SK-N-SH (cell line): ENCODE results near the gene IQUB. TPM values are rescaled to one million over a fixed set of nuclear protein-coding genes. Genes with fewer than 3 reads are reported as not detected.

ENCODE experiments used
- CTCF ChIA-PET: fragments of 300-600, 350-600 bp; formaldehyde crosslinking; extraction: SDS; loops from one replicate; lab custom pipeline; 2021; lab: Yijun Ruan, JAX
- POLR2A ChIA-PET: fragments of 350-600 bp; sonication (Branson Sonifier 250); formaldehyde crosslinking; extraction: SDS; loops from one replicate; lab custom pipeline; 2020; ENCODE audit warnings: antibody characterized with exemption, inconsistent platforms; lab: Yijun Ruan, JAX
- DNase-seq: peaks from one replicate; pipeline ENCODE4 v3.0.0; 2012
- H2AFZ ChIP-seq: fragments of 200-600 bp; sonication (generic); 2 replicates; pipeline ENCODE4 v1.8.1; 2016; ENCODE audit warnings: antibody characterized with exemption, mild to moderate bottlenecking, low read depth
- H3F3A ChIP-seq: fragments of 200-600 bp; sonication (generic); replicated peaks from 2 replicates; pipeline ENCODE3; 2016; ENCODE audit warnings: antibody characterized with exemption, mild to moderate bottlenecking; ENCODE audit not compliant: insufficient read depth
- H3K27ac ChIP-seq, 2 experiments: fragments of 200-500 bp in 1 of 2; fragments of 200-600 bp in 1 of 2; sonication (Bioruptor generic) in 1 of 2; sonication (generic), shearing (Covaris generic) in 1 of 2; 2 replicates each; pipeline versions ENCODE4 v1.5.1 to v1.6.1; 2014 to 2016; ENCODE audit warnings: low read depth in 2 of 2, inconsistent platforms in 1 of 2, low read length in 1 of 2, mild to moderate bottlenecking in 1 of 2, mixed read lengths in 1 of 2
- H3K27me3 ChIP-seq: fragments of 200-600 bp; sonication (generic), shearing (Covaris generic); 2 replicates; pipeline ENCODE4 v1.6.1; 2016; ENCODE audit warnings: mixed run types; ENCODE audit not compliant: insufficient read depth
- H3K36me3 ChIP-seq, 2 experiments: fragments of 200-500 bp in 1 of 2; fragments of 200-600 bp in 1 of 2; sonication (Bioruptor generic) in 1 of 2; sonication (generic) in 1 of 2; replicated peaks in 1 of 2; 2 replicates each; pipeline versions ENCODE3 to v1.5.1; 2014 to 2016; ENCODE audit warnings: low read length in 1 of 2, mild to moderate bottlenecking in 1 of 2; ENCODE audit not compliant: insufficient read depth in 2 of 2, control insufficient read depth in 1 of 2
- H3K4me1 ChIP-seq, 2 experiments: fragments of 200-500 bp in 1 of 2; fragments of 200-600 bp in 1 of 2; sonication (Bioruptor generic) in 1 of 2; sonication (generic), shearing (Covaris generic) in 1 of 2; 2 replicates each; pipeline versions ENCODE4 v1.5.1 to v1.6.1; 2014 to 2016; ENCODE audit warnings: low read depth in 1 of 2, low read length in 1 of 2, mixed run types in 1 of 2; ENCODE audit not compliant: insufficient read depth in 2 of 2, control insufficient read depth in 1 of 2
- H3K4me2 ChIP-seq: fragments of 200-600 bp; sonication (generic), shearing (Covaris generic); 2 replicates; pipeline ENCODE4 v1.6.1; 2017; ENCODE audit warnings: mixed run types
- H3K4me3 ChIP-seq, 2 experiments: fragments of 200-500 bp in 1 of 2; fragments of 200-600 bp in 1 of 2; sonication (Bioruptor generic) in 1 of 2; sonication (generic), shearing (Covaris generic) in 1 of 2; 2 replicates each; pipeline versions ENCODE4 v1.5.1 to v1.8.1; 2014 to 2016; ENCODE audit warnings: low read depth in 2 of 2, inconsistent platforms in 1 of 2, low read length in 1 of 2, mild to moderate bottlenecking in 1 of 2, mixed read lengths in 1 of 2, moderate library complexity in 1 of 2
- H3K79me2 ChIP-seq: fragments of 200-600 bp; sonication (generic); 2 replicates; pipeline ENCODE4 v1.8.1; 2017; ENCODE audit warnings: mild to moderate bottlenecking; ENCODE audit not compliant: insufficient read depth
- H3K9ac ChIP-seq: fragments of 200-600 bp; sonication (generic); 2 replicates; pipeline ENCODE4 v1.6.1; 2017; ENCODE audit warnings: mixed run types
- H3K9me2 ChIP-seq: fragments of 200-600 bp; sonication (generic); 2 replicates; pipeline ENCODE4 v1.6.1; 2017; ENCODE audit warnings: mixed run types
- H3K9me3 ChIP-seq: fragments of 200-600 bp; sonication (generic); 2 replicates; pipeline ENCODE4 v1.6.1; 2017; ENCODE audit warnings: mixed run types, mild to moderate bottlenecking, moderate library complexity
- H4K20me1 ChIP-seq: fragments of 200-600 bp; sonication (generic); 2 replicates; pipeline ENCODE4 v1.6.1; 2017; ENCODE audit warnings: mild to moderate bottlenecking, mixed run types; ENCODE audit not compliant: insufficient read depth
- CHD2 ChIP-seq: fragments of 150-350 bp; IDR thresholded peaks from 2 replicates; pipeline ENCODE4 v1.6.1; 2018; ENCODE audit warnings: low read length; ENCODE audit not compliant: partially characterized antibody
- ELF1 ChIP-seq: IDR thresholded peaks from 2 replicates; pipeline ENCODE4 v1.4.0; 2012
- FOXJ3 ChIP-seq: sonication (generic); formaldehyde crosslinking; IDR thresholded peaks from 2 replicates; pipeline ENCODE4 v1.5.1; 2020; ENCODE audit warnings: mild to moderate bottlenecking, missing genetic modification reagents
- FOXM1 ChIP-seq: IDR thresholded peaks from 2 replicates; pipeline ENCODE4 v1.4.0; 2012; ENCODE audit warnings: low read depth, mild to moderate bottlenecking
- GABPA ChIP-seq: IDR thresholded peaks from 2 replicates; pipeline ENCODE4 v1.4.0; 2012; ENCODE audit warnings: low read depth, mild to moderate bottlenecking
- GATA2 ChIP-seq: sonication (generic); formaldehyde crosslinking; IDR thresholded peaks from 2 replicates; pipeline ENCODE4 v1.5.0; 2020; ENCODE audit warnings: mild to moderate bottlenecking, missing genetic modification reagents
- JUND ChIP-seq: IDR thresholded peaks from 2 replicates; pipeline ENCODE4 v1.4.0; 2012
- MXI1 ChIP-seq: IDR thresholded peaks from 2 replicates; pipeline ENCODE4 v1.6.1; 2012; ENCODE audit warnings: mild to moderate bottlenecking, low read depth, low read length, improper control_type of control experiment
- NRF1 ChIP-seq: IDR thresholded peaks from 2 replicates; pipeline ENCODE4 v1.6.1; 2012; ENCODE audit warnings: low read depth, mild to moderate bottlenecking, low read length
- POLR2AphosphoS5 ChIP-seq: IDR thresholded peaks from 2 replicates; pipeline ENCODE4 v1.6.1; 2012; ENCODE audit warnings: low read depth, low read length
- RFX5 ChIP-seq: IDR thresholded peaks from 2 replicates; pipeline ENCODE4 v1.6.1; 2012; ENCODE audit warnings: mild to moderate bottlenecking, improper control_type of control experiment, low read length
- SIN3A ChIP-seq: IDR thresholded peaks from 2 replicates; pipeline ENCODE4 v1.6.1; 2012; ENCODE audit warnings: low read depth, mild to moderate bottlenecking, low read length, moderate library complexity, borderline replicate concordance
- TAF1 ChIP-seq: IDR thresholded peaks from 2 replicates; pipeline ENCODE4 v1.6.1; 2012; ENCODE audit warnings: low read depth, mild to moderate bottlenecking, low read length, moderate library complexity, borderline replicate concordance
- TCF12 ChIP-seq: IDR thresholded peaks from 2 replicates; pipeline ENCODE4 v1.4.0; 2012
- TEAD4 ChIP-seq: IDR thresholded peaks from 2 replicates; pipeline ENCODE4 v1.4.0; 2012; ENCODE audit warnings: mild to moderate bottlenecking, borderline replicate concordance; ENCODE audit not compliant: insufficient read depth
- WGBS: methylation state at CpG from one replicate; pipeline ENCODE4 v1.1.6; 2017; ENCODE audit warnings: low lambda C conversion rate; 5-methylcytosine and 5-hydroxymethylcytosine counted together
- polyA plus RNA-seq, 3 experiments: library from polyadenylated mRNA; depleted of rRNA; stranded (reverse); fragments of >200 nt; gene quantifications; 2 replicates each; pipeline ENCODE4 v1.2.3, GENCODE V29; 2012
- TF ChIP-seq, protein P1 (sequence below): IDR thresholded peaks from 2 replicates; pipeline ENCODE4 v1.6.1; 2012; ENCODE audit warnings: mild to moderate bottlenecking, low read depth, low read length, moderate library complexity
- TF ChIP-seq, protein P2 (sequence below): IDR thresholded peaks from 2 replicates; pipeline ENCODE4 v1.4.0; 2012; ENCODE audit warnings: low read depth
- TF ChIP-seq, protein P3 (sequence below): IDR thresholded peaks from 2 replicates; pipeline ENCODE4 v1.4.0; 2012; ENCODE audit warnings: low read depth, borderline replicate concordance
- TF ChIP-seq, protein P4 (sequence below): IDR thresholded peaks from 2 replicates; pipeline ENCODE4; 2012
- TF ChIP-seq, protein P5 (sequence below): fragments of 150-350 bp; IDR thresholded peaks from 2 replicates; pipeline ENCODE4 v1.6.1; 2016; ENCODE audit warnings: mild to moderate bottlenecking, low read depth, low read length

Gene IQUB
- polyA plus RNA-seq, 1 of the 3 experiments (the other 2 are of a cell fraction) = 0.10 TPM

DNA sequence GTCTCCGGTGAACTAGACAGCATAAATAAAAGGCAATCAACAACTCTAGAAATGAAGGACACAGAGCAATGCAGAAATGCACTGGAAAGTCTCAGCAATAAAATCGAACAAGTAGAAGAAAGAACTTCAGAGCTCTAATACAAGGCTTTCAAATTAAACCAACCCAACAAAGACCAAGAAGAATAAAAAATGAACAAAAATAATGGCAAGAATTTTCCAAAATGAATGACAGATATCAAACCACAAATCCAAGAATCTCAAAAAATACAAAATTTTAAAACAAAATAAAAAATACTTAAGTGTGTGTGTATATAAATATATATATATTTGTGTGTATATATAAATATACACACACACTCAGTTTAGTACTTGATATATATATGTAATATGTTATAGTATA lies 110.8 kb downstream of the IQUB start (continued):
- TF ChIP-seq, protein P1, sequence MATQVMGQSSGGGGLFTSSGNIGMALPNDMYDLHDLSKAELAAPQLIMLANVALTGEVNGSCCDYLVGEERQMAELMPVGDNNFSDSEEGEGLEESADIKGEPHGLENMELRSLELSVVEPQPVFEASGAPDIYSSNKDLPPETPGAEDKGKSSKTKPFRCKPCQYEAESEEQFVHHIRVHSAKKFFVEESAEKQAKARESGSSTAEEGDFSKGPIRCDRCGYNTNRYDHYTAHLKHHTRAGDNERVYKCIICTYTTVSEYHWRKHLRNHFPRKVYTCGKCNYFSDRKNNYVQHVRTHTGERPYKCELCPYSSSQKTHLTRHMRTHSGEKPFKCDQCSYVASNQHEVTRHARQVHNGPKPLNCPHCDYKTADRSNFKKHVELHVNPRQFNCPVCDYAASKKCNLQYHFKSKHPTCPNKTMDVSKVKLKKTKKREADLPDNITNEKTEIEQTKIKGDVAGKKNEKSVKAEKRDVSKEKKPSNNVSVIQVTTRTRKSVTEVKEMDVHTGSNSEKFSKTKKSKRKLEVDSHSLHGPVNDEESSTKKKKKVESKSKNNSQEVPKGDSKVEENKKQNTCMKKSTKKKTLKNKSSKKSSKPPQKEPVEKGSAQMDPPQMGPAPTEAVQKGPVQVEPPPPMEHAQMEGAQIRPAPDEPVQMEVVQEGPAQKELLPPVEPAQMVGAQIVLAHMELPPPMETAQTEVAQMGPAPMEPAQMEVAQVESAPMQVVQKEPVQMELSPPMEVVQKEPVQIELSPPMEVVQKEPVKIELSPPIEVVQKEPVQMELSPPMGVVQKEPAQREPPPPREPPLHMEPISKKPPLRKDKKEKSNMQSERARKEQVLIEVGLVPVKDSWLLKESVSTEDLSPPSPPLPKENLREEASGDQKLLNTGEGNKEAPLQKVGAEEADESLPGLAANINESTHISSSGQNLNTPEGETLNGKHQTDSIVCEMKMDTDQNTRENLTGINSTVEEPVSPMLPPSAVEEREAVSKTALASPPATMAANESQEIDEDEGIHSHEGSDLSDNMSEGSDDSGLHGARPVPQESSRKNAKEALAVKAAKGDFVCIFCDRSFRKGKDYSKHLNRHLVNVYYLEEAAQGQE = no peak
- TF ChIP-seq SIN3A (no peak), GABPA (no peak), MXI1 (no peak), JUND (no peak)
- TF ChIP-seq, protein P2, sequence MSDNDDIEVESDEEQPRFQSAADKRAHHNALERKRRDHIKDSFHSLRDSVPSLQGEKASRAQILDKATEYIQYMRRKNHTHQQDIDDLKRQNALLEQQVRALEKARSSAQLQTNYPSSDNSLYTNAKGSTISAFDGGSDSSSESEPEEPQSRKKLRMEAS = no peak

DNA sequence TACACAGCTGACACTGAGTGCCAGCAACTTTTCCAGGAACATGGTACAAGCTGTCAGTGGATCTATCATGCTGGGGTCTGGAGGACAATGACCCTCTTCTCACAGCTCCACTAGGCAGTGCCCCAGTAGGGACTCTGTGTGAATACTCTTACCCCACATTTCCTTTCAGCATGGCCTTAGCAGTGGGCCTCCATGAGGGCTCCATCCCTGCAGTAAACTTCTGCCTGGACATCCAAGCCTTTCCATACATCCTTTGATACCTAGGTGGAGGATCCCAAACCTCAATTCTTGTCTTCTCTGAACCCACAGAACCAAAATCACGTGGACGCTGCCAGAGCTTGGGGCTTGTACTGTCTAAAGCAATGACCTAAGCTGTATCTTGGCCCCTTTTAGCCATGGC lies 116.8 kb downstream of the IQUB start:
- Histone ChIP-seq H4K20me1 (no peaks in the 10 kb centered on the region), H3K9ac (no peak overlapping the region), H3K9me2 (no peaks in the 10 kb centered on the region), H3K4me1 (no peaks in the 10 kb centered on the region), H3K79me2 (no peaks in the 10 kb centered on the region), H3K27ac (no peak overlapping the region), H2AFZ (no peak overlapping the region), H3K4me2 (no peak overlapping the region), H3K9me3 (no peaks in the 10 kb centered on the region), H3K27me3 (no peaks in the 10 kb centered on the region), H3F3A (no peaks in the 10 kb centered on the region), H3K4me3 (no peak overlapping the region), H3K36me3 (no peaks in the 10 kb centered on the region)
- POLR2A ChIA-PET = no interaction called here
- TF ChIP-seq FOXM1 (no peak), SIN3A (no peak), RFX5 (no peak), TAF1 (no peak), FOXJ3 (CRISPR knock-in tag) (no peak), ELF1 (no peak), GATA2 (CRISPR knock-in tag) (no peak), POLR2AphosphoS5 (no peak), NRF1 (no peak), TEAD4 (no peak), TCF12 (no peak), CHD2 (no peak)
- TF ChIP-seq, protein P1 = no peak
- TF ChIP-seq, protein P2 = no peak
- TF ChIP-seq, protein P3, sequence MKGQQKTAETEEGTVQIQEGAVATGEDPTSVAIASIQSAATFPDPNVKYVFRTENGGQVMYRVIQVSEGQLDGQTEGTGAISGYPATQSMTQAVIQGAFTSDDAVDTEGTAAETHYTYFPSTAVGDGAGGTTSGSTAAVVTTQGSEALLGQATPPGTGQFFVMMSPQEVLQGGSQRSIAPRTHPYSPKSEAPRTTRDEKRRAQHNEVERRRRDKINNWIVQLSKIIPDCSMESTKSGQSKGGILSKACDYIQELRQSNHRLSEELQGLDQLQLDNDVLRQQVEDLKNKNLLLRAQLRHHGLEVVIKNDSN = no peak
- TF ChIP-seq, protein P4, sequence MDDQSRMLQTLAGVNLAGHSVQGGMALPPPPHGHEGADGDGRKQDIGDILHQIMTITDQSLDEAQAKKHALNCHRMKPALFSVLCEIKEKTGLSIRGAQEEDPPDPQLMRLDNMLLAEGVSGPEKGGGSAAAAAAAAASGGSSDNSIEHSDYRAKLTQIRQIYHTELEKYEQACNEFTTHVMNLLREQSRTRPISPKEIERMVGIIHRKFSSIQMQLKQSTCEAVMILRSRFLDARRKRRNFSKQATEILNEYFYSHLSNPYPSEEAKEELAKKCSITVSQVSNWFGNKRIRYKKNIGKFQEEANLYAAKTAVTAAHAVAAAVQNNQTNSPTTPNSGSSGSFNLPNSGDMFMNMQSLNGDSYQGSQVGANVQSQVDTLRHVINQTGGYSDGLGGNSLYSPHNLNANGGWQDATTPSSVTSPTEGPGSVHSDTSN = no peak
- TF ChIP-seq, protein P5, sequence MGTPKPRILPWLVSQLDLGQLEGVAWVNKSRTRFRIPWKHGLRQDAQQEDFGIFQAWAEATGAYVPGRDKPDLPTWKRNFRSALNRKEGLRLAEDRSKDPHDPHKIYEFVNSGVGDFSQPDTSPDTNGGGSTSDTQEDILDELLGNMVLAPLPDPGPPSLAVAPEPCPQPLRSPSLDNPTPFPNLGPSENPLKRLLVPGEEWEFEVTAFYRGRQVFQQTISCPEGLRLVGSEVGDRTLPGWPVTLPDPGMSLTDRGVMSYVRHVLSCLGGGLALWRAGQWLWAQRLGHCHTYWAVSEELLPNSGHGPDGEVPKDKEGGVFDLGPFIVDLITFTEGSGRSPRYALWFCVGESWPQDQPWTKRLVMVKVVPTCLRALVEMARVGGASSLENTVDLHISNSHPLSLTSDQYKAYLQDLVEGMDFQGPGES = no peak
- CTCF ChIA-PET = interaction anchor here (1.0 kb wide), 1 partner anchor 50 kb away, joined by 3 read pairs; no protein-coding TSS in a partner anchor
- WGBS = 3% methylated on average over 2 of the region's 2 CpGs
- DNase-seq = no peak
